ENCODE results near the gene SH3RF2.

GRCh38 chr5:145948921-145949320 lies 12.5 kb downstream of the SH3RF2 start:
- TF ChIP-seq CTCF (IDR thresholded peaks at IDR 0.05; ENCODE audit: low read depth, low read length, missing input control), result no peak
- TF ChIP-seq TAF1 (conservative IDR thresholded peaks at IDR 0.05), result no peak
- no peak for TF ChIP-seq YY1 (IDR thresholded peaks at IDR 0.05)
- TF ChIP-seq RAD21 (IDR thresholded peaks at IDR 0.05), result no peak

Measured in liver (tissue), 3 donors.